SJCRH30 (cell line): ENCODE data around the gene KIAA1328. TPM values are rescaled to one million over a fixed set of nuclear protein-coding genes. Genes with fewer than 3 reads are reported as not detected.

Experiments
- DNase-seq, 2 experiments: peaks; one replicate each; pipeline ENCODE4 v3.0.0-alpha.2; 2015 to 2020
- H3K27ac ChIP-seq: fragments of 250-450 bp; sonication (Bioruptor Pico); 2 replicates; pipeline ENCODE4 v1.5.1; 2020; ENCODE audit warnings: mild to moderate bottlenecking, moderate library complexity
- H3K27me3 ChIP-seq: fragments of 250-450 bp; sonication (Bioruptor Pico); 2 replicates; pipeline ENCODE4 v1.5.1; 2020; ENCODE audit warnings: mild to moderate bottlenecking, moderate library complexity
- H3K36me3 ChIP-seq: fragments of 250-450 bp; sonication (Bioruptor Pico); 2 replicates; pipeline ENCODE4 v1.5.1; 2020; ENCODE audit warnings: mild to moderate bottlenecking, moderate library complexity
- H3K4me1 ChIP-seq: fragments of 250-450 bp; sonication (Bioruptor Pico); 2 replicates; pipeline ENCODE4 v1.5.1; 2020; ENCODE audit warnings: mild to moderate bottlenecking, moderate library complexity
- H3K4me3 ChIP-seq: fragments of 250-450 bp; sonication (Bioruptor Pico); 2 replicates; pipeline ENCODE4 v1.5.1; 2020; ENCODE audit warnings: mild to moderate bottlenecking, moderate library complexity
- H3K9me3 ChIP-seq: fragments of 250-450 bp; sonication (Bioruptor Pico); replicated peaks from 2 replicates; pipeline ENCODE4 v1.5.1; 2020; ENCODE audit warnings: mild to moderate bottlenecking, moderate library complexity
- total RNA-seq: library from RNA; depleted of rRNA; stranded (reverse); fragments of >200 nt; shearing (Covaris generic); gene quantifications from 2 replicates; pipeline ENCODE4 v1.2.3, GENCODE V29; 2014; rRNA removed

Gene KIAA1328
- total RNA-seq = 3.3 and 5.5 TPM in 2 replicates

- Histone ChIP-seq H3K27ac (peak within 1 kb of the TSS; percentile 61), H3K4me1 (no peaks in the 10 kb centered on the region; the same call in 1 of the 2 replicates), H3K27me3 (no peaks in the 10 kb centered on the region), H3K4me3 (peak within 1 kb of the TSS; percentile 75), H3K9me3 (no peaks in the 10 kb centered on the region), H3K36me3 (no peaks in the 10 kb centered on the region)
- DNase-seq = peak; percentile 76 to 79
Observed at GRCh38 chr18:36828630-36829361, at the start of gene KIAA1328, which contains the start of gene TPGS2. TSS of gene KIAA1328 (plus strand) at chr18:36829127. CDS start at chr18:36829139, 12 bp downstream. TSS of gene TPGS2 (minus strand) at chr18:36829002. CDS start at chr18:36828767, 235 bp downstream.

DNA sequence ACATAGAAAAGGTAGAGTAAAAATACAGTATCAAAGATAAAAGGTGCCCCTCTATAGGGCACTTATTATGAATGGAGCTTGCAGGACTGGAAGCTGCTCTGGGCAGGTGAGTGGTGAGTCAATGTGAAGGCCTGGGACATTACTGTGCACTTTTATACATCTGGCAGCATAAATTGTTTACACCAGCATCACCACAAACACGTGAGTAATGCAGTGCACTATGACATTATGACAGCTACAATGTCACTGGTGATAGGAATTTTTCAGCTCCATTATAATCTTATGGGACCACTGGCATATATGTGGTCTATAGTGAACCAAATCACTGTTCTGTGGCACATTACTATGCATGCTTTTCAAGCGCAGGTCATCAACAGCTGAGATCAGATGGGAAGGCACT, 48.2 kb upstream of the KIAA1328 start:
- no peaks in the 10 kb centered on the region for H3K36me3 ChIP-seq
- H3K4me1 ChIP-seq = no peaks in the 10 kb centered on the region
- DNase-seq = no peak
- H3K4me3 ChIP-seq = no peak overlapping the region
- H3K27me3 ChIP-seq = no peaks in the 10 kb centered on the region
- H3K9me3 ChIP-seq = no peaks in the 10 kb centered on the region
- no peak overlapping the region for H3K27ac ChIP-seq

GRCh38 chr18:36782710-36783109, 46.2 kb upstream of the KIAA1328 start:
- no peak for DNase-seq
- no peaks in the 10 kb centered on the region for H3K4me1 ChIP-seq
- no peaks in the 10 kb centered on the region for H3K9me3 ChIP-seq
- H3K36me3 ChIP-seq = no peaks in the 10 kb centered on the region
- H3K4me3 ChIP-seq = no peak overlapping the region
- H3K27me3 ChIP-seq = no peaks in the 10 kb centered on the region
- no peak overlapping the region for H3K27ac ChIP-seq

- DNase-seq = no peak
- Histone ChIP-seq H3K4me1 (no peaks in the 10 kb centered on the region), H3K36me3 (no peaks in the 10 kb centered on the region), H3K27ac (no peak overlapping the region), H3K9me3 (no peaks in the 10 kb centered on the region), H3K27me3 (no peaks in the 10 kb centered on the region), H3K4me3 (no peak overlapping the region)
Observed at GRCh38 chr18:36783792-36784191, 45.1 kb upstream of the KIAA1328 start.

- no peaks in the 10 kb centered on the region for H3K9me3 ChIP-seq
- no peak overlapping the region for H3K4me3 ChIP-seq
- H3K36me3 ChIP-seq = no peaks in the 10 kb centered on the region
- DNase-seq = no peak
- H3K4me1 ChIP-seq = no peaks in the 10 kb centered on the region
- no peaks in the 10 kb centered on the region for H3K27me3 ChIP-seq
- no peak overlapping the region for H3K27ac ChIP-seq
Observed at GRCh38 chr18:36786686-36787085, 42.2 kb upstream of the KIAA1328 start.

DNA sequence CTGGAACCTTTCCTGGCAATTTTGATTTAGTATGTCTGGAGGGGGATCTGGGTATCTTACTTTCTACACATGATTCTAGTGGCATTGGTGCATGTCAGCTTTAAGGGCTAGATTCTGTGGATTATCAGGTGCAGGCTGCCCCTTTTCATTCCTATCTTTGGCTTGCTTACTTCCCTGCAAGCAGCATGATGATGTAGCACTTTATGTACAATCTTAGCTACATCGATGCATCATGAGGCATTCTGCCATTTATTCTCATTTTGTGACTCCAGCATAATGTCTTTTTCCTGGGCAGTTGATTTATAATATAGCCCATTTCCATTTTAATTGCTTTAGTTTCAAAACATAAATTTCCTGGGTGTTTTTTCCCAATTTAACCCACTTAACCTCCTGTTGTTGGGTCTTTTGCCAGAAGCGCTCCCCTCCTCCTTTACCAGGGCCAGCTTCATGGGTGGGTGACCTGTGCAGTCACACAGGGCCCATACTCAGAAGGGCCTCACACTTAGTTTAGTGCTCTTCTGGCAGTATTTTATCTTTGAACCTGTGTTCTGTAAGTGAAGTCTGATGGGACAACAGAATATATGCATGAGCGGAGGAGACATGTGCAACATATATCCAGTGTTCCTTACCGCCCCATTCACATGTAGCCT, 36.2 kb upstream of the KIAA1328 start:
- no peaks in the 10 kb centered on the region for H3K27me3 ChIP-seq
- H3K36me3 ChIP-seq = no peaks in the 10 kb centered on the region

GRCh38 chr18:36798738-36799473, 30.0 kb upstream of the KIAA1328 start:
- no peaks in the 10 kb centered on the region for H3K4me1 ChIP-seq
- H3K27ac ChIP-seq = no peak overlapping the region
- H3K36me3 ChIP-seq = peaks cover 7% of the 10 kb centered on the region; the same call in 1 of the 2 replicates
- no peaks in the 10 kb centered on the region for H3K27me3 ChIP-seq
- no peaks in the 10 kb centered on the region for H3K9me3 ChIP-seq
- no peak overlapping the region for H3K4me3 ChIP-seq
- DNase-seq = no peak

More for the DNA sequence above, 36.2 kb upstream of the KIAA1328 start:
- no peaks in the 10 kb centered on the region for H3K9me3 ChIP-seq
- H3K4me1 ChIP-seq = no peaks in the 10 kb centered on the region
- H3K27ac ChIP-seq = no peak overlapping the region
- no peak for DNase-seq
- no peak overlapping the region for H3K4me3 ChIP-seq

GRCh38 chr18:36805105-36805504, 23.8 kb upstream of the KIAA1328 start:
- DNase-seq = no peak
- no peak overlapping the region for H3K4me3 ChIP-seq
- no peaks in the 10 kb centered on the region for H3K4me1 ChIP-seq
- no peaks in the 10 kb centered on the region for H3K27me3 ChIP-seq
- peaks cover 12% of the 10 kb centered on the region; the same call in 1 of the 2 replicates for H3K36me3 ChIP-seq
- no peaks in the 10 kb centered on the region for H3K9me3 ChIP-seq
- no peak overlapping the region for H3K27ac ChIP-seq

DNA sequence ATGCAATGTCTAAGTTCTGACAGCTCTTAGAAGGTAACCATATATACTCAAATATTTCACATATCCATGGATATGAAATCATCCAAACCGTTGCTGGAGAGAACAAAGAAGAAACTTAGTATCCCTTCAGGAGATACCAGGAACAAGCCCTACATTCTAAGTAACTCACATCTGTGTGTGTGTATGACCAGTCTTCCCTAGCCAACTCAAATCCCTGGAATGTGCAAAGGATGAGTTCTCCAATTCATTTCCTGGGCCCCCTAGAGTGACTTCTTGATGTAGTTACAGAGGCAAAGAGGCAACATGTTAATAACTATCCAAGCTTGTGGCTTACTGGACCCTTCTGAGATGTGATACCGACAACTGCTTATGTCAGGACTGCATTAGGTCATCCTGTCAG, 20.2 kb upstream of the KIAA1328 start:
- Histone ChIP-seq H3K27me3 (no peaks in the 10 kb centered on the region), H3K4me1 (no peaks in the 10 kb centered on the region), H3K36me3 (peaks cover 4% of the 10 kb centered on the region; the same call in 1 of the 2 replicates), H3K4me3 (no peak overlapping the region), H3K27ac (no peak overlapping the region), H3K9me3 (no peaks in the 10 kb centered on the region)
- no peak for DNase-seq

DNA sequence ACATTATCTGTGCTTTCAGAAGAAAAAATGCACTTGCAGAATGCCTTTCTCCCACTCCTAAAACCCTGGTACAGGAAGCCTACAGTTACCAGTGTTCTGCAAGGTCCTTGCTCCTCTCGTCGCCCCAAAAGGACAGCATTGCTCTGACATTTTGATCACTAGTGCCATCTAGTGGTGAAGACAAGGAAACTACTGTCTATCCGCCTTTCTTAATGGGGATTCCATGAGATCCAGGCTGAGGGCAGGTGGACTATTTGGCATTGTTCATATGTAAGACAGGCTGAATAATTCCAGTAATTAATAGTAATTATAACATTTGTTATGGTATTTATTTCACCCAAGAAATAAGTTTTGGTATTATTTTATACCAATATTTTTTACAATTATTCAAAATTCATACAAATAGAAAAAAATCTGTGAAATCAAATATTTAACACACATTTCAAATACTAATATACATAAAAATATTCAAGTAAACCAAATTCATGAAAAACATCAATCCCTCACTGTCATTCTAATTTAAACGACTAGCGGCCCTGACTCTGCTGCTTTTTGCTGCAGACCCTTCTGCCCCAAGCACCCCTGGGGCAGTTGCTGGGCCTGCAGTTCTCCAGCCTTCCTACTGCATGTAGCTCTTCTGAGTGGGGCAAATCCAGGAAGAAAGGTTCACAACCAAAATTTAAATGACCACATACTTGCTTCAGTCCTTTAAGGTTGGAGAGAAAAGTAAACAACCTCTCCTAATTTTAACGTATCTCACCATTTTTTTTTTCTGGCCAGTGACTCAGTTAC, 19.1 kb upstream of the KIAA1328 start:
- Histone ChIP-seq H3K4me3 (no peak overlapping the region), H3K9me3 (no peaks in the 10 kb centered on the region), H3K36me3 (peaks cover 4% of the 10 kb centered on the region; the same call in 1 of the 2 replicates), H3K27me3 (no peaks in the 10 kb centered on the region), H3K27ac (no peak overlapping the region), H3K4me1 (no peaks in the 10 kb centered on the region)
- peak; percentile 20 to 61 for DNase-seq

DNA sequence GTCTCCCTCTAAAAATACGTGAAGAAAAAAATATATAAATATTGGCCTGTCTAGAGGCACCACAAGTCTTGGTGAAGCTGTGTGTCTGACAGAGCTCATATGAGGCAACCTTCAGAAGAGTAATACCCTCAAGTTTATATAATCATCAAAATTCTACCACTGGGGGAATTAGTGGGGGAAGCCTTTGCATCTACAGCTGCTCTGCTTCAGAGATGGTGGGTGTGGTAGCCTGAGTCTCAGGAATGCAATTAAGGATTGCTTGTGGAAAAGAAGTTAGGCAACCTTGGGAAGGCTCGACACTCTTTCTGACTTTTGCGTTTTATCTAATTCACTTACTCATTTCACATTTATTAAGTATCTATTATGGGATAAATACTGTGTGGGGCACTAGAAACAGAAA, 17.5 kb upstream of the KIAA1328 start:
- Histone ChIP-seq H3K4me1 (no peaks in the 10 kb centered on the region), H3K27ac (no peak overlapping the region), H3K27me3 (no peaks in the 10 kb centered on the region), H3K9me3 (no peaks in the 10 kb centered on the region), H3K4me3 (no peak overlapping the region), H3K36me3 (no peaks in the 10 kb centered on the region)
- no peak for DNase-seq

DNA sequence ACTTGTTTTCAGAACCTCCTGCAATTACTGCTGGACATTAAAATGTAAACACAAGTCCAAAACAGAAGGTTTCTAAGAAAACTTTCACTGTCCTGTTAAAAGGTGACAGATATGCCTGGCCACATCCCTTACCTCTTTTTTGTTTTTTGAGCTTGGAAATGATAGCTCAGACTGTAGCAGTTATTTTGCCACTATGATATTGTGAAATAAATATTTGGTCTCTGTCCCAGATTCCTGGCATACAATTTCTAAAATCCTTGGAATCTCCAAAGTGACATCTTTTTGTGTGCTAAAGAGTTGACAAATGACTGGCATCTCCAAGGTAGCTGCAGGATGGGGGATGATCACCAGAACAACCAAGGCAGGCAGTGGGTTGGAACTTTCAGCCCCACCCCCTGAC, 17.0 kb upstream of the KIAA1328 start:
- Histone ChIP-seq H3K9me3 (no peaks in the 10 kb centered on the region), H3K4me1 (no peaks in the 10 kb centered on the region), H3K4me3 (no peak overlapping the region), H3K36me3 (no peaks in the 10 kb centered on the region), H3K27me3 (no peaks in the 10 kb centered on the region), H3K27ac (no peak overlapping the region)
- no peak for DNase-seq

GRCh38 chr18:36812678-36813077, 16.2 kb upstream of the KIAA1328 start:
- no peak overlapping the region for H3K4me3 ChIP-seq
- H3K36me3 ChIP-seq = no peaks in the 10 kb centered on the region
- no peaks in the 10 kb centered on the region for H3K9me3 ChIP-seq
- no peaks in the 10 kb centered on the region for H3K4me1 ChIP-seq
- H3K27ac ChIP-seq = no peak overlapping the region
- H3K27me3 ChIP-seq = no peaks in the 10 kb centered on the region
- no peak for DNase-seq

DNA sequence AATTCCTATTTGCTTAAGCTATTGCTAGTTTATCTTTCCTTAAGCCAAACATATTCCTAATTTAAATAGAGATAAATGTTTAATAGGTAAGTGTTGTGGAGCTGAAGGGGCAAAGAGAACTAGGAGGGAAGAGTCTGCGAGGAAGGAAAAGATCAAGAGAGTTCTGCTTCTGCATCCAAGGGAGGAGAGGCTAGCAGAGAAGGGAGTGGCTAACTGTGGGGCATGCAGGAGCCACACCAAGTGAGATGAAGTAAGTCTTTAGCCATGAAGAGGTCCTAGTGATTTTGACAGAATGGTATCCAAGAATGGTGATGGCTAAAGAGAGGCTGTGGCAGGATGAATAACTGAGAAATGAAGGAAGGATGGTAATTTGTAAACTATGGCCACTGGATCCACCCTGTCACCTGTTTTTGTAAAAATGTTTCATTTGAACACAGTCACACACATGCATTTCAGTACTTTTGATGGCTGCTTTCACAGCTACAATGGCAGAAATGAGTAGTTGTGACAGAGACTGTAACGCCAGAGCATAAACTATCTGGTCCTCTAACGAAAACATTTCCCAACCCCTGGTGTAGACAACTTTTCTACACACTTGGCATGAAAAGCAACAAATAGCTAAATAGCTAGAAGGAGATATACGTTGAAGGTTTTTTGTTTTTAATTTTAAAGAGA, 15.7 kb upstream of the KIAA1328 start:
- Histone ChIP-seq H3K27ac (no peak overlapping the region), H3K9me3 (no peaks in the 10 kb centered on the region), H3K4me3 (no peak overlapping the region), H3K27me3 (no peaks in the 10 kb centered on the region), H3K36me3 (no peaks in the 10 kb centered on the region), H3K4me1 (no peaks in the 10 kb centered on the region)
- no peak for DNase-seq
